AG09309 (cell line): ENCODE measurements around the gene PREX1.
"Not testable (repeated sequence)": the region's sequence is repeated elsewhere in the genome, so short reads cannot be mapped to it uniquely, and the experiment has no call there.

Experiments
- DNase-seq: peaks from one replicate; pipeline ENCODE4 v3.0.0-alpha.2; 2010; ENCODE audit warnings: low read depth
- H3K4me3 ChIP-seq: 2 replicates; pipeline ENCODE4 v1.5.1; 2011; ENCODE audit warnings: mild to moderate bottlenecking, low read depth, low read length, moderate library complexity; ENCODE audit not compliant: control insufficient read depth
- TF ChIP-seq, protein P1 (sequence below): IDR thresholded peaks from 2 replicates; pipeline ENCODE4 v1.5.1; 2011; ENCODE audit warnings: mild to moderate bottlenecking, low read depth, low read length, inconsistent platforms; ENCODE audit not compliant: insufficient read depth, control insufficient read depth; ENCODE audit errors: missing control alignments

Gene PREX1

DNA sequence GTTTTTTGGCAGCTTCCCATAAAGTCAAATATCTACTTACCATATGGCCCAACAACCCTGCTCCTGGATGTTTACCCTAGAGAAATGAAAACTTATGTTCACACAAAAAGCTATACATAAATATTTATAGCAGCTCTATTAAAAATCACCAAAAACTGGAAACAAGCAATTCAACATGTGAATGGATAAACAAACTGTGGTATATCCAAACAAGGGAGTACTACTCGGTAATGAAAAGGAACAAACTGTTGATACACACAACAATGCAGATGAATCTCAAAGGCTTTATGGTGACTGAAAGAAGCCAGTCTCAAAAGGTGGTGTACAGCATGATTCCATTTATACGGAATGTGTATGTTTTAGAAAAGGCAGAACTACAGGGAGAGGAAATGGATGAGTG lies 48.4 kb downstream of the PREX1 start:
- H3K4me3 ChIP-seq: no peak overlapping the region
- TF ChIP-seq, protein P1, sequence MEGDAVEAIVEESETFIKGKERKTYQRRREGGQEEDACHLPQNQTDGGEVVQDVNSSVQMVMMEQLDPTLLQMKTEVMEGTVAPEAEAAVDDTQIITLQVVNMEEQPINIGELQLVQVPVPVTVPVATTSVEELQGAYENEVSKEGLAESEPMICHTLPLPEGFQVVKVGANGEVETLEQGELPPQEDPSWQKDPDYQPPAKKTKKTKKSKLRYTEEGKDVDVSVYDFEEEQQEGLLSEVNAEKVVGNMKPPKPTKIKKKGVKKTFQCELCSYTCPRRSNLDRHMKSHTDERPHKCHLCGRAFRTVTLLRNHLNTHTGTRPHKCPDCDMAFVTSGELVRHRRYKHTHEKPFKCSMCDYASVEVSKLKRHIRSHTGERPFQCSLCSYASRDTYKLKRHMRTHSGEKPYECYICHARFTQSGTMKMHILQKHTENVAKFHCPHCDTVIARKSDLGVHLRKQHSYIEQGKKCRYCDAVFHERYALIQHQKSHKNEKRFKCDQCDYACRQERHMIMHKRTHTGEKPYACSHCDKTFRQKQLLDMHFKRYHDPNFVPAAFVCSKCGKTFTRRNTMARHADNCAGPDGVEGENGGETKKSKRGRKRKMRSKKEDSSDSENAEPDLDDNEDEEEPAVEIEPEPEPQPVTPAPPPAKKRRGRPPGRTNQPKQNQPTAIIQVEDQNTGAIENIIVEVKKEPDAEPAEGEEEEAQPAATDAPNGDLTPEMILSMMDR: no peak
- DNase-seq: no peak

DNA sequence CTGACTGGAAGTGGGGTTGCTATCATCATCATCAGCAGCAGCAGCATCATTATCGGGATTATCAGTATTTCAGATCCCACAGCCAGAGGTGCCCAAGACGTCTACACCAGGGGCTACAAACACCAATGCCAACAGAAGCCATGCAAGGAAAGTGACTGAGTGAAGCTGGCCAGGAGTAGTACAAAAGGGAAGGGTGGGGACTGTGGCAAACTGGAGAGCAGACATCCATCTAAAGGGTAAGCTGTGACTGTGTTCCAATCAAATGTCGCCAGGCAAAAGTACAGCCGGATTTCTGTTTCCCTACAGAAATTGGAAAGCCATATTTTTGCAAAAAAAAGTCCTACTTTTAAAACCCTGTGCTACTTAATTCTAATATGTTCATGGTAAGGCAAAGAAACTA lies 50.0 kb downstream of the PREX1 start:
- TF ChIP-seq, protein P1: no peak
- no peak overlapping the region for H3K4me3 ChIP-seq

DNA sequence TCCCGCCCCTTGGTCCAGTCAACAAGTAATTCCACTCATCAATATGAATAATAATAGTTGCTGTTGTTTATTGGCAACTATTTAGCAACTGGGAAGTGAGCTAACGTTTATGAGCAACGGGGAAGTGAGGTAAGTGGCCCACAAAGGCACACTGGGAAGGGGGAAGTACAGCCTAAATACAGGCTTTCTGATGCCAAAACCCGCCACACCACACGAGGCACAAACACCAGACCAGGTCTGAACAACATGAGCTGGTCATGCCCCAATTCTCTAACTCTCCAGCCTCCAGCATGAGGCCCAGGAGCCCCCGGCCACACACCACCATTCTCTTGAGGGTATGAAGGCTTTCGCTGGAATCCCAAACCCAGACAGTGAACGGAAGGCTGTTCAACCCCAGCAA lies 50.8 kb downstream of the PREX1 start:
- TF ChIP-seq, protein P1: no peak
- H3K4me3 ChIP-seq: no peak overlapping the region
- no peak for DNase-seq

More for the DNA sequence above, 50.0 kb downstream of the PREX1 start:
- DNase-seq: no peak

DNA sequence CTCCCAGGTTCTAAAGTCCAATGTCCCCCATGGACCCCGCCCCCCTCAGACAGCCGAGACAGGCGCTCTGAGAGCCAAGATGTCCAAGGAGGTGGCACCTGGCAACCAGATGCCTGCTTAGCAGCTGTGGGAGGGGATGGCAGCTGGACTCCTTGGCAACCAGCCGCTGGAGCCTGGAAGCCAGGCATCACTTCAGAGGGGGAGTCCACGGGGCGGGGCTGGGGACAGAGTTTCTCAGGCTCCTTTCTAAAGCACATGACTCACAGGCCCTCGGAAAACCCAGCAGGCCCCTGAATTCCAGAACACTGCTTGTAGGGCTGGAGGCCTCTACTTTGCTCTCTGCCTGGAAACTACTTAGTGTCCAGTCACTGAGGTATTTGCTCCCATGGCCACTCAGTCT lies 51.5 kb downstream of the PREX1 start:
- no peak overlapping the region for H3K4me3 ChIP-seq
- no peak for DNase-seq
- TF ChIP-seq, protein P1: no peak

DNA sequence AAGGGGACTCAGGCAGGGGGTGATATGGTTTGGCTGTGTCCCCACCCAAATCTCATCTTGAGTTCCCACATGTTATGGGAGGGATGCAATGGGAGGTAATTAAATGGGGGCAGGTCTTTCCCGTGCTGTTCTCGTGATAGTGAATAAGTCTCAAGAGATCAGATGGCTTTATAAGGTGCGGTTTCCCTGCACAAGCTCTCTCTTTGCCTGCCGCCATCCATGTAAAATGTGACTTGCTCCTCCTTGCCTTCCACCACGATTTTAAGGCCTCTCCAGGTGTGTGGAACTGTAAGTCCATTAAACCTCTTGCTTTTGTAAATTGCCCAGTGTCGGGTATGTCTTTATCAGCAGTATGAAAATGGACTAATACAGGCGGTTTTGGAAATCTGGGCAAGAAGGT lies 52.3 kb downstream of the PREX1 start:
- H3K4me3 ChIP-seq, DNase-seq: not testable (repeated sequence)

DNA sequence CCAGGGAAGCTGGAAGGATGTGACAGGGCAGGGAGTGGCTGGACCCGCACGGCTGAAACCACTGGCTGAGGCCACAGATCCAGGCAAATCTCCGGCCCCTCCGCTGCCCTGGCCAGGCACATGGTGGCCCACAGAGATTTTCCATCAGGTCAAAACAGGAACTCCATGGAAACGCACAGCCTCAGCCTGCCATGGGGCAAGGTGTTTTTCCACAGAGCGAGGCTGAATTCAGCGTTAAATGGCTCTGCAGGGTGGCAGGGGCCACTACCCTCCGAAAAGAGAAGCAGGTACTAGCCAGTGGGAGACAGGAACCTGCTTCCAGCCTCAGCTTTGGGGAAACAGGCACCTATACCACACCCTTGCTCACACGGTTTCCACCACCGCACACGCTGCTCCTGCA lies 53.1 kb downstream of the PREX1 start:
- H3K4me3 ChIP-seq: no peak overlapping the region
- no peak for DNase-seq
- TF ChIP-seq, protein P1: no peak

DNA sequence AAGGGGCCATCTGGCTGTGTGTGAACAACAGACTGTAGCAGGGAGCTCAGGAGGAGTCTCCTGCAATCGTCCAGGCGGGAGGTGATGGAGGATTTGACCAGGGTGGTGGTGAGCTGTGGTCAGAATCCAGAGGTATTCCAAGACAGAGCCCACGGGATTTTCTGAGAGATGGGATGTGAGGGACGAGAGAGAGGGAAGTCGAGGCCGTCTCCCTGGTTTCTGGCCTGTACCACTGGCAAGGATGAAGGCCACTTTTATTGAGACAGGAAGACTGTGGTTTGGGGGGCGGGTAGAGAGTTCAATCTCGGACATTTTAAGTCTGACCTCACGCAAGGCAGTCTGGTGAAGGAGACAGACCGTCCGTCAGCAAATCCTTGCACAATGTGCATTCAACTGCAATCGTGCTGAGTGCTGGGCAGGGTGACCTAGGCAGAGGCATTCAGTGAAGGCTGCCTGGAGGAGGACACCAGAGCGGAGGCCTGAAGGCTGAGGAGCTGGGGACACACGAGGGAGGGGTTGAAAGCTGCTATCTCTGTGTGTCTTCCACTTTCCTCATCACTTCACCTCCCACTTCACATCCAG lies 53.9 kb downstream of the PREX1 start:
- no peak overlapping the region for H3K4me3 ChIP-seq
- DNase-seq: peak; percentile 71
- TF ChIP-seq, protein P1: no peak
